Dedifferentiated amniotic fluid mesenchymal stem cell (primary cell): Measurements from ENCODE around the gene FXYD6.

Experiments
- DNase-seq: peaks from one replicate; pipeline ENCODE4 v3.0.0-alpha.2; 2016; ENCODE audit errors: extremely low spot score

FXYD6 gene

GRCh38 chr11:117830674-117831351 lies 45.6 kb downstream of the FXYD6 start:
- no peak for DNase-seq

- DNase-seq: no peak
These were observed 46.4 kb downstream of the FXYD6 start for GRCh38 chr11:117830072-117830471.

- DNase-seq: no peak
These were observed 47.1 kb downstream of the FXYD6 start for GRCh38 chr11:117829369-117829725.

- DNase-seq: no peak
These were observed 47.7 kb downstream of the FXYD6 start for GRCh38 chr11:117828611-117829368.

- no peak for DNase-seq
These were observed 48.6 kb downstream of the FXYD6 start for GRCh38 chr11:117827521-117828511.

- DNase-seq: no peak
These were observed 49.6 kb downstream of the FXYD6 start for GRCh38 chr11:117826832-117827231.

GRCh38 chr11:117826190-117826570 lies 50.3 kb downstream of the FXYD6 start:
- no peak for DNase-seq

GRCh38 chr11:117825538-117826189 lies 50.8 kb downstream of the FXYD6 start:
- no peak for DNase-seq

- no peak for DNase-seq
These were observed 51.6 kb downstream of the FXYD6 start, which contains the start of gene FXYD2 for GRCh38 chr11:117824571-117825537. Gene FXYD2, minus strand, starts transcription at chr11:117824744. Its CDS starts 66 bp downstream, at chr11:117824678.

GRCh38 chr11:117823946-117824420 lies 52.5 kb downstream of the FXYD6 start:
- no peak for DNase-seq

GRCh38 chr11:117823294-117823945 lies 53.0 kb downstream of the FXYD6 start:
- no peak for DNase-seq

GRCh38 chr11:117822074-117823033 lies 54.1 kb downstream of the FXYD6 start:
- no peak for DNase-seq

- no peak for DNase-seq
These were observed 55.0 kb downstream of the FXYD6 start for GRCh38 chr11:117821431-117821830.

GRCh38 chr11:117820516-117820915 lies 55.9 kb downstream of the FXYD6 start:
- DNase-seq: no peak

GRCh38 chr11:117820071-117820470 lies 56.4 kb downstream of the FXYD6 start:
- DNase-seq: no peak

GRCh38 chr11:117819096-117820040 lies 57.1 kb downstream of the FXYD6 start:
- no peak for DNase-seq
